Stimulated activated CD4-positive, alpha-beta T cell treated with anti-CD3 and anti-CD28 coated beads, Interleukin-1b, Interleukin-23, amount 100 ng/mL, for 24 hours (primary cell): ENCODE results near the gene MEOX1.
"Not testable (repeated sequence)": the region's sequence is repeated elsewhere in the genome, so short reads cannot be mapped to it uniquely, and the experiment has no call there.

Source experiments
- DNase-seq, 4 experiments: peaks; one replicate each; pipeline ENCODE4 v3.0.0-alpha.2; 2020; ENCODE audit warnings: low read depth in 4 of 4, low spot score in 1 of 4

MEOX1 gene

DNA sequence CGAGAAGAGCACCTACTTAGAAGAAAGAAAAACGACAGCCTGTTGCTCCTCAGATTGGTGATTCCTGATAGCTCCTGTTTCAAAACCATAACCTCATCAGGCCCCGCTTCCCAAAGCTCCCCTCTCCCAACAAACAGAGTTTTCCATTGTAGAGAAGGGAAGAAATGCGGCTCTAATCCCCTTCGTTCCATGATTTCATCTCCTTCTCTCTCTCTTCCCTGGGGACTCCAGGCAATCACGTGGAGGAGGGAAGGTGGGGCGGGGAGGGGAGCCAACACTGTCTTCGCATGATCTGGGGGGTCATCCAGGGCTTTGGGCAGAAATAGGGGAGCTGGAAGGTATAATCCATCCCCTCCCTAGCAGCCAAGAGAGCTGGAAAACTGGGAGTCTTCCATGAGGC lies 43.4 kb downstream of the MEOX1 start:
- no peak for DNase-seq

DNA sequence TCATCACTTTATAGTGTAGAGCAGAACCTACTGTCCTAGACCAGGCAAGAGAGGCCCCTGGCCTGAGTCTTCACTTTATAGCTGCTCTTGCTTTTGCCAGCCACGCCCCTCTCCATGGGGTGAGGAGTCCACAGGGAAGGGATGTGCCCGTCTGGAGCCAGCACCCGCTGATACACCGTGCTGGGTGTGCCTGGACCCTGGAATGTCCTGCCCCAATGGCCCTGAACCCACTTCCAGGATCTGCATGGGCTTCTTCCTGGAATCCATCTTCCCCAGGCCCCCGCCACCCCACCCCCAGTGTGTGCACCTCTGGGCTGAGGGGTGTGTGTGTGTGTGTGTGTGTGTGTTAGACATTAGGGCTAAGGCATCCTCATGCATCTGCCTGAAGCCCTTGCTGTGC lies 44.9 kb downstream of the MEOX1 start:
- no peak for DNase-seq

DNA sequence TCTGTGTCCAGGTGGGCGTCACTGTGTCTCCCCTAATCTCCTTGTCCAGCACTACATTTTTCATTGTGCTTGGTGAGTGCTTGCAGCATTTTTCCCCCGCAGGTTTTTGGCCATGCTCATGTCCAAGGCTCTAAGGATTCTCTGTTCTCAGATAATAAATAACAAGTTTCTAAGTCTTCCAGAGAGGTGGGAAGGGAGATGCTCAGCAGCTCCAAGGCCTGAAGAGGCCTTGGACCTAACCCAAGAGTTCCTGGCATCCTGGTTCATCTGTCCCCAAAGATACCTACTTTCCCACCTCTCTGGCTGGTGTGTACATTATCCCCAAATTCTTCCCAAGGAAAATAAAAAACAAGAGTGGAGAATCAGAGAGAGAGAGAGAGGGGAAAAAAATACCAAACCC lies 45.3 kb downstream of the MEOX1 start:
- DNase-seq: no peak

DNA sequence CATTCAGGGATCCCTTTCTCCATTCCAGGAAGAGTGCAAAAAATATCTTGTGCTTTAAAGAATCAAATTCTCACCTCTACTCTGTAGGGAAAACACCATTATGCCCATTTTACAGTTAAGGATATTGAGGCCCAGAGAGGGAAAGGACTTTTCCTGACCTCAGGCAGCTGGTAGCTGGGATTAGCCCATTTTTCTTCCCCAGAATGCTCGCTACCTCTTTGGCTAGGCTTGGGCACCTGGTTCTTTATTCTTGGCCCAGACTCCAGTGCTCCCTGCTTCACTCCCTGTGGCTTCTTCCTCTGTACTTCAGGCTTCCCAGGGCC lies 45.7 kb downstream of the MEOX1 start:
- no peak for DNase-seq

DNA sequence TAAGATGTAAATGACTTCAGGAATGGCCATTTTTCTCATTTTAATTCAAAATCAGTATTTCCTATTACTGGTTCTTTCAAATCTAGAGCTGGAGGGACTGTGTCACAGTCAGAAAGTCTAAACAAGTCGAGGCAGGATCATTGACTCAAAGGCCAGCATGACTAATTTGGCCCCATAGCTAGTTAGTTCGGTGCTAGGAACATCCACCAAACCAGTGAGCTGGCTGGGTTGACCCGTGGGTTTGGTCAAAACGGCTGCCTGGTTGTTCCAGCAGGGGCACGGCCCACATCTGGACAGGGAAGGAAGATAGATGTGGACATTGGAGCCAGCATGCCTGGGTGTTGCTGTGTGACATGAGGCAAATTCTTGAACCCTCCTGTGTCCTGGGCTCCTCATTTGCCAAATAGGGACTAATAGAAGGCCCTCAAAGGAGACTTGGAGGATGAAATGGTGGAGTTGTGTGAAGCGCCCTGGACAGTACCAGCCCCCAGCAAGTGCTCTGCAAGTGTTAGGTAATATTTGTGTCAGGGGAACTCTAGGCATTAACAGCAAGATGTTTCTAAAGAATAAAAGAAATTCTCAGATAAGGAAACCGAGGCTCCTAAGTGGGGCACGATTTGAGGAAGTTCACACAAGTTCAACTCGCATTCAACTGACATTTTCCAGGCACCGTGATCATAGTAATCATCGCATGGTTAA lies 46.2 kb downstream of the MEOX1 start:
- no peak for DNase-seq

DNA sequence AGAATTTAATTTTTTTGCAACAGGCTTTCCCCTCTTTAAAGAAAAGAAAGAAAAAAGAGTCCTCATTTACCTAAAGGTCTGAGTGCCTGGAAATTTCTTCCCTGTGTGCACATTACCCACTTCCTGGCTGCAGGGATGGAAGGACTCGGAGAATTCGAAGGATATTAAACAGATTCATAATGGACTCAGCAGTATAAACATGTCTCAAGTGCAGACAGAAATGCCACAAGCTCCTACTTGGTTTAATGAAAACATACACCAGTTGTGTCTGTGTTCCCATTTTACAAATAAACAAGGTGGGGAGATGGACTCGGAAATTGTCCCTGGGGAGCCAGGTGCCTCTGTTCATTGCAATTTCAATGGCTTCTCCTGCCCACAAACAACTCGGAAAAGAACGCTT lies 47.2 kb downstream of the MEOX1 start:
- no peak for DNase-seq

DNA sequence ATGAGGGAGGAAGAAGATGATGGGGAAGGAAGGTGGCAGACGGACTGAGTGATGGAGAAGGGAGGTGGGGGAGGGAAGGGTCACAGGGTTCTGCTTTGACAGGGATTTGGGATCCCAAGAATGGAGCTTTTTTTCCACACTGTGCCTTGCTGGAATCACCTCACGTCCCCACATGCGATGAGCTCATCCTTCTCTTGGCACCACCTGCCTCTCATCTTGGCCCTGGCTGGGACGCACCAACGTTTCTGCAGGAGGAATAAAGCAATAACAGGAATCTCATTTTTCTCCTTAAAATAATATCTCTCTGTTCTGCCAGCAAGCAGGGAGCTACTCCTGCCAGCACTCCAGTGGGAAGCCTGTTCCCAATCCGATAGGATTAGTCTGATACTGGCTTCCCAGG lies 47.8 kb downstream of the MEOX1 start:
- DNase-seq: no peak

DNA sequence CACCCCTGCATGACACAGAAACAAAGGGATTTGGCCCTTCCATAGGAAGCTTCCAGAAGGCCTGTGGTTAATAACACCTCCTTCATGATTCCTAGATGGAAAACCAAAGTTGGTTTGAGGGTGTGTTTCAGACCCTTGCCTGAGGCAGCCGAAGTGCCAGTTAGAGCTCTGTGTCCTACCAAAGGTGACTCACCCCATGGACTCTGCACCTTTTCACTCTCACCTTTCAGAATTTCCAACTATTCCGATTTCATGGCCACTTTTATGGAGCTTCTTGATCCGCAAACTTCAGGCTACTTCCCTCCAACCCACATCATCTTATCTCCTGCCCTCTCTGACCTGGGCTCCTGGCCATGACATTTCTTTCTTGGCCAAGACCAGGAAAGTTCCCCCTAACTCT lies 49.2 kb downstream of the MEOX1 start:
- no peak for DNase-seq

DNA sequence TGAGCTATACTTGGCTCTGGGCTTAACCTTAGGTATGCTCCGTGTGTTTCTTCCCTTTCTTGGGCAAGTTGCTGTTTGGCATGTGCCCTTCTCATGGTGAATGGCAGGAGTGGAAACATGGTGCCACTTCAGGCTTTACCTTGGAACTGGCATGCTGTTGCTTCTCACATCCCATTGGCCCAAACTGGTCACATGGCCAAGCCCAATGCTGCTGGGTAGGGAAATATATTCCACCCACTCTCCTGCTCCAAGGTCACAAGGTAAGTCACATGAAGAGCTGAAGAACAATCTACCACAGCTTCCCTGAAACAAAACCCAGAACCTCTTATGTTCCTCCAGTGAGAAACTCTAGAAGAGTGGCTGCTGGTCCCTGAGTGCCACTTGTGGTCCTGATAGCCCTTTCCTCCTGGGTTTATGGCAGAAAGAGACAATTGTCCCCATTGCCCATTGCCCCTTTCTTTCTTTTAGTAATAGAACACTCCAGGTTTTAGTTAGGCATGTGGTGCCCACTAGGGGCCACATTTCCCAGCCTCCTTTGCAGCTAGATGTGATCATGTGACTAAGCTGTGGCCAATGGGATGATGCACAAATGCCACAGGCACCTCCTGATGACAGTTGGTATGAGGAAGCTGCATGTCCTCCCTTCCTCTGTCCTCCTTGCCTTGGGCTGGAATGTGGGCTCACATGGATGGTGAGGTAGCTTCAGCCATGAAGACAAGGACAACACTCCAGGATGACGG lies 50.3 kb downstream of the MEOX1 start:
- no peak for DNase-seq

DNA sequence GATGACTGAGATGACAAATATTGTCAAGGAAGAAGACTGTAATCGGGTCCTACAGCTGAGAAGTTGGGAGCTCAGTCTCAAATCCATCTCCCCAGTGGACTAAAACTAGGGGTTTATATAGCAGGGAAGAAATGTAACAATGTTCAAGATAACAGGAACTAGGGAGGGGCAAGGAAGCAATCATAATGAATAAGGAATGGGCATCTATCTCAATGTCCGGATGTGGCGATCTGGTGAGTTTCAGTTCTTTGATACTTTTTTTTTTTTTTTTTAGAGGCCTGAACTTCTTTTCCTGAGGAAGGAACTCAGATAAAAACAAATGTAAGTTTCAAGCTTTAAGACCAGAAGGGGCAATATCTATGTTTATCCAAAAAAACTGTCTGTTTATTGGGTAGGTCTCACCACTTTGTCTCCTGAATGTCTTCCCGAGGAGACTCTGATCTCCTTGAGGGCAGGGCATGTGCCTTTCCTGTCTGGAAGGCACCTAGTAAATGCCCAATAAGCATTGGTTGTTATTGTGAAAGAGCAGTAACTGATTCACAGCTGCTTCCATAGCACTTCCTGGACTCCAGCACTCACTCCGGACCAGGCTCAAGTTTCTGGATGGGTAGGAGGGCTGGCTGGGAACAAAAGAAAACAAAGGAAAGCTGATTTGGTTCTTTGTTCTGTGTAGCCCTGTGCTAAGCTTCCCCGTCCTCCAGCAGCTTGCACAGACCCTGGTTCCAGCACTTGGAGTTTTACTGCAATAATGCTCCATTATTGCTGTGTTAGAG lies 51.9 kb downstream of the MEOX1 start:
- DNase-seq: no peak

DNA sequence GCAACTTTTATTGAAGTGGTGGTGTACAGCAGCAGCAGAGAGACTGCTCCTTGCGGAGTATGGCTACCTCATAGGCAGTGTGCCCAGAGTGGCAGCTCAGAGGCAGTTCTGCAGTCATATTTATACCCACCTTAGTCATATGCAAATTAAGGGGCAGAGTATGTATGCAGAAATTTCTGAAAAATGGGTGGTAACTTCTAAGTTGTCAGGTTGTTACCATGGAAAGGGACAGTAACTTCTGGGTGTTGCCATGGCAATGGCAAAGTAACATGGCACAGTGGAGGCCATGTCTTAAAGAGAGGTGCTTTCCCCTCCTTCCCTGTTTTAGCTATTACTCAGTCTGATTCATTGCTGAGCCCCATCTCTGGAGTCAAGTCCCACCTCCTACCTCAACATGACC lies 53.4 kb downstream of the MEOX1 start:
- DNase-seq: peak; percentile 10 to 59 (median 19)

DNA sequence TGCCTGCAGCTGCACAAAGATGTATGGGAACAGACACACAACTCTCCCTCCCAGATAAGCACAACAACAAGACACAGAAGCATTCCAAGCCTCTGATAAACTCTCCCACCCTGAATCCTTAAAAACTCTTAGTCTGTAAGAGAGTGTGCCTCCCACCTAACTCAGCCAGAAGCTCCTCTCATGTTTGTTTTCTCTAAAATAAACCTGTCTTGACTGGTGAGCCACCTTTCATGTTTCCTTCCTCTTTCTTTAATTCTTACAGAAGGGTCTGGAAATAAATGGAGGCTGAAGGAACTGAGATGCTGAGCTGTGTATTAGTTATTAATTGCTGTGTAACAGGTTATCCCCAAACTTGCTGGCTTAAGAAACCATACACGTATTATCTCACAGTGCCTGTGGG lies 57.2 kb downstream of the MEOX1 start:
- DNase-seq: no peak

DNA sequence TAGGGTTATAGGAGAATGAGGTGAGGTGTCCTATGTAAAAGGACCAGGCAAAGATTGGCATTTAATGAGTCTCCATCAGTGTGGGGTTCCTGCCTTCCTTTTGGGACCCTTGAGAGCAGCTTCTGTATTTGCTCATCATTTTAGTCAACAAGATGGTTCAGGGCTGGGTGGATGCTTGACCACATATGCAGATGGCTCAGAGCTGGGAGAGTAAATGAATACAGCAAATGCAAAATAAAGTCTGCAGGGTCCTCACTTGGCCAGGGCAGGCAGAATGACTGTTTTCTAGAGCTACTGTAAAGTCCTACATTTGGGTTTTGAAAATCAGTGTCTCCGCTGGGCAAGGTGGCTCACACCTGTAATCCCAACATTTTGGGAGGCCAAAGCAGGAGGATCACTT lies 58.4 kb downstream of the MEOX1 start:
- no peak for DNase-seq

DNA sequence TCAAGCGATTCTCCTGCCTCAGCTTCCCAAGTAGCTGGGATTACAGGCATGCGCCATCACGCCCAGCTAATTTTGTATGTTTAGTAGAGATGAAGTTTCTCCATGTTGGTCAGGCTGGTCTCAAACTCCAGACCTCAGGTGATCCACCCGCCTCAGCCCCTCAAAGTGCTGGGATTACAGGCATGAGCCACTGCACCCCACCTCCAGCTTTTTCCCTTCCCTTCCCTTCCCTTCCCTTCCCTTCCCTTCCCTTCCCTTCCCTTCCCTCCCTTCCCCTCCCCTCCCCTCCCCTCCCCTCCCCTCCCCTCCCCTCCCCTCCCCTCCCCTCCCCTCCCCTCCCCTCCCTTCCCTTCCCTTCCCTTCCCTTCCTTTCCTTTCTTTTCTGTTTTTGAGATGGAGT lies 59.2 kb downstream of the MEOX1 start:
- not testable (repeated sequence) for DNase-seq

DNA sequence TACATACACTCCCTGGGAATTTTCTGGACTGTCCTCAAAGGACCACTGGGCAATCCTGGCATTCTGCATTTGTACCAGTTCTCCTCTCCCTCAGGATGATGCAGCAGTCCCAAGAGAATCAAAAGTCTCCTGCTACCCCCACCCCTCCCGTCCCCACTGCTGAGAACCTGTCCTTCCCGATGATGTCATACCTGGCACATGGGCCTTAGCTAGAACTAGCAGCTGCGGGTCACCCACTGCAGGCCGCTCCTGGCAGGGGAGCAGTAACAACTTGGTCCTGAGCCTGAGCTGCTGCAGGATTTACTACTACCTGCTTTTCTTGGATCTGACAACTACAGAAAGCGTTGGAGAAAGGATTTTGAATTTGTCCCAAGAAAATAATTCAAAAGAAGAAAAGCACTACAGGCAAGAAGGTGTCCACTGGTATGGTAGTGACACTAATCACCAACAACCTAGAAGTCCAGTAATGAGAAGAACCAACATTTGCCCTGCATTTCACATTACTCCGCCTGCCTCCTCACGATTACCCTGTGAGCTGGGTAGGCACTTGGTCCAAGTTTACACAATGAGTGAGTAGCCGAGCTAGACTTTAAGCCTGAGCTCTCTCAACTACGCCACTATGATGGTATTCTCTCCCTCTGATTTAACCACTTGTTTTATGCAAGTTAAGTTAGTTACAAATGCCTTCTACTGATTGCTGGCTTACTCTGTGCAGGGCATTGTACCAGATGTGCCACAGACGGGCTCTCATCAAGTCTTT lies 60.3 kb downstream of the MEOX1 start:
- DNase-seq: no peak

DNA sequence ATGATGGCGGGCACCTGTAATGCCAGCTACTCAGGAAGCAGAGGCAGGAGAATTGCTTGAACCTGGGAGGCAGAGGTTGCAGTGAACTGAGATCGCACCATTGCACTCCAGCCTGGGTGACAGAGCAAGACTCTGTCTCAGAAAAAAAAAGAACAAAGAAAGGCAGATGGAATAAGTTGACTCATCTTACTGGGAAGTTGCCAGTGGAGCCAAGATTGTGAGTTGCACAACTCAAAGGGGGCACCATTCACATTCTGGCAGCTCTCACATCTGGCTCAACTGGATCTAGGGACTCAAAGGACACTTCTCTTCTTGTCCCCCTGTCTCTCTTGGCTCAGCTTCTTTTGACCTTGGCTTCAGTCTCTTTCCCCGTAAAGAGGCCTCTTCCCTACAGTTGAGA lies 61.9 kb downstream of the MEOX1 start:
- no peak for DNase-seq

DNA sequence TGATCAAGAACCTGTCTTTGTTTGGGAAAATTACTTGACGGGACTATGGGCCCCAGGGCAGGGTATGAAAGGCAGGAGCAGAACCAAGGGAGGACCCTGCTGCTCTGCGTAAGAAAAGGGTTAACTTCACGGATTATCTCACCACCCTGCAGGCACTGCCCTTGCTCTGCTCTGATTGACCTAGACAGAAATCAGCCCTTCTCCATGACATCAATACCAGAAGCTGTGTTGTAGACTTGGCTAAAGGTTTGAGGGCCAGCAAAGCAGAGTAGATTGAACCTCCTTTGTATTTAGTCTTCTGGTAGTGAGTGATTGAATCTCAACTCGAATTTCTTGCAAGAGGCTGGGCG lies 62.7 kb downstream of the MEOX1 start:
- DNase-seq: no peak

DNA sequence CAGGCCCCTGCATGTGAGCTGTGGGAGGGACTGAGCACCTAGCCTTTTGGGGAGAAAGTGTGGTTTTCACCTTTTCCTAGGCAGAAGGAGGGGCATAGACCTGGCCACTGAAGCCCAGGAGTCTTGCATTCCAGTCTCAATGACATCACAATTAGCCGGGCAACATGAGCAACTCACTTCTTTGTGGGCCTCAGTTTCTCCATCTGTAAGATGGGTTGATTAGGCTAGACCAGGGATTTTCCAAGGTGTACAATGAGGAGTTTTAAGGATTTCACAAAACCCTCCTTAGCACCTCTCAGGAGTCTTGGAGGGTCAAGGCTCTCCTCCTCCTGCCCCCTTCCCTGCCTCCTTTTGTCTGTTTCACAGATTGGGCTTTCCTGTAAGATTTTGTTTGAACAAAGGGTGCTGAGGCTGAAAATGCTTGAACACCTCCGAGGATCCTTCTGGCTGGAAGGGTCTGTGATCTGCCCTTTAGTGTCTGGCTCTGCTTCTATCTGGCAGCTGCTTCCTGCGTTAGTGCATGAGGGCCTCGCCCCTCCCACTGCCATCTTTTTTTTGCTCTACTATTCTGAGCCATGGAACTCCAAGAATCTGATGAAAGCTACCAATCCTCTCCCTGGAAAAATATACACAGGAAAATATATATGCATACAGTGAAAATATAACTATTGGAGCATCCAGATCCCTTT lies 63.2 kb downstream of the MEOX1 start:
- DNase-seq: no peak

DNA sequence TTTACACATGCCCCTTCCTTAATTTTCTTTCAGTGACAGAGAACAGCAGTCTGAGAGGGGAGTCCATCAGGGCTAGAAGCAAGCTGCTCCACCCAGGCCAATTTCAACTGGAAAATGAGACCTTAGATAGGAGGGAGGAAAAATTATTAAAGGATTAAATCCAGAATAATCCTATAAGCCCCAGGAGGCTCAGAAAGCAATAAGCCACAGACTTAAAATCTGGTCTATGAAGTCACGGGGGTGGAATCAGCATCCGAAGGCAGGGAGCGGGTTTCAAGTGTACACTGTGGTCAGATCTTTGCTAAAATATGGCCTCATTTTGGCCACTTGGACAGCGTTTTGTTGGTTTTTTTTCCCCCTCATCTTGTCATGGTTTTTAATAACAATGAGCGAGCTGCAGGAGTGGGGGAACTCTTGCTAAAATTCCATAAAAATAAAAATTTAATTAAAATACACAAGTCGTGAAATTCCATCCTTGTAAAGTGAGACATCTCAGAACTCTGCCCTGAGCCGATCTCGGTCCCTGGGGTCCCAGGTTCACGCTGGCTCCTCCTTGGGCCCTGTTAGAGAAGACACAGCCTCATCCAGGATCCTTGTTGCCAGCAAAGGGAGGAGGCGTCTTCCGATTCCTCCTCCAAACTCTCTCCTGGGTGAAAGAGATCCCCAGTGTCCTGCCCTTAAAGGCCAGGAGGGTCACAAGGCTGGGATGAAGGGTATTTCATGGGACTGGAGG lies 63.9 kb downstream of the MEOX1 start:
- no peak for DNase-seq

DNA sequence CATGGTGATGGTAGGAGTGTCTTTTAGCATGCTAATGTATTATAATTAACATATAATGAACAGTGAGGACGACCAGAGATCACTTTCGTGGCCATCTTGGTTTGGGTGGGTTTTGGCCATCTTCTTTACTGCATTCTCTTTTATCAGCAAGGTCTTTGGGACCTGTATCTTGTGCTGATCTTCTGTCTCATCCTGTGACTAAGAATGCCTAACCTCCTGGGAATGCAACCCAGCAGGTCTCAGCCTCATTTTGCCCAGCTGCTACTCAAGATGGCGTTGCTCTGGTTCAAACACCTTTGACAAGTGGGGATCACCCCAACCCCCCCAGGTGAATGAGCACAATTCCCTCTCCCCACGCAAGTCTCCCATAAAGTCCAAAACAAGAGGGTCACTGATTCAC lies 66.3 kb downstream of the MEOX1 start:
- no peak for DNase-seq
